H9 (cell line): Measurements from ENCODE around the gene ADSS1. TPM values are rescaled to one million over a fixed set of nuclear protein-coding genes. Genes with fewer than 3 reads are reported as not detected.

Experiments
- DNase-seq: peaks from one replicate; pipeline ENCODE4 v3.0.0-alpha.2; 2017
- H2AFZ ChIP-seq: one replicate; pipeline ENCODE4 v1.6.1; 2013; ENCODE audit warnings: mild to moderate bottlenecking, low read length, control low read depth, moderate library complexity
- H2AK5ac ChIP-seq: 2 replicates; pipeline ENCODE4 v1.6.1; 2013; ENCODE audit warnings: low read length, control low read depth, mixed read lengths; ENCODE audit not compliant: insufficient read length
- H2BK120ac ChIP-seq: one replicate; pipeline ENCODE4 v1.6.1; 2013; ENCODE audit warnings: low read depth, mild to moderate bottlenecking, low read length, control low read depth, inconsistent platforms; ENCODE audit not compliant: poor library complexity, severe bottlenecking
- H2BK12ac ChIP-seq: 2 replicates; pipeline ENCODE4 v1.6.1; 2013; ENCODE audit warnings: low read length, control low read depth, mixed read lengths, low read depth; ENCODE audit not compliant: insufficient read length
- H2BK15ac ChIP-seq: 2 replicates; pipeline ENCODE4 v1.6.1; 2013; ENCODE audit warnings: low read depth, low read length, control low read depth
- H2BK20ac ChIP-seq: one replicate; pipeline ENCODE4 v1.6.1; 2013; ENCODE audit warnings: low read depth, mild to moderate bottlenecking, low read length, control low read depth, inconsistent platforms; ENCODE audit not compliant: poor library complexity, severe bottlenecking
- H2BK5ac ChIP-seq: 2 replicates; pipeline ENCODE4 v1.6.1; 2013; ENCODE audit warnings: low read length, control low read depth, mixed read lengths; ENCODE audit not compliant: insufficient read length
- H3K14ac ChIP-seq: 2 replicates; pipeline ENCODE4 v1.6.1; 2013; ENCODE audit warnings: low read length, control low read depth; ENCODE audit not compliant: insufficient read depth
- H3K18ac ChIP-seq: 2 replicates; pipeline ENCODE4 v1.6.1; 2013; ENCODE audit warnings: low read depth, mild to moderate bottlenecking, mixed read lengths, low read length, control low read depth; ENCODE audit not compliant: insufficient read length
- H3K23ac ChIP-seq: 2 replicates; pipeline ENCODE4 v1.6.1; 2013; ENCODE audit warnings: low read length, control low read depth, mixed read lengths, low read depth; ENCODE audit not compliant: insufficient read length
- H3K23me2 ChIP-seq: 2 replicates; pipeline ENCODE4 v1.6.1; 2013; ENCODE audit warnings: low read depth, mild to moderate bottlenecking, mixed read lengths, low read length, control low read depth; ENCODE audit not compliant: insufficient read length, poor library complexity, severe bottlenecking
- H3K27ac ChIP-seq: 2 replicates; pipeline ENCODE4 v1.5.1; 2013; ENCODE audit warnings: low read length, control low read depth, mixed read lengths, low read depth; ENCODE audit not compliant: insufficient read length
- H3K27me3 ChIP-seq: 2 replicates; pipeline ENCODE4 v1.6.1; 2013; ENCODE audit warnings: low read length, control low read depth, inconsistent platforms; ENCODE audit not compliant: insufficient read depth
- H3K4ac ChIP-seq: 2 replicates; pipeline ENCODE4 v1.6.1; 2013; ENCODE audit warnings: low read depth, mild to moderate bottlenecking, control low read depth, inconsistent platforms, low read length, moderate library complexity
- H3K4me1 ChIP-seq: 2 replicates; pipeline ENCODE4 v1.6.1; 2013; ENCODE audit warnings: low read length, control low read depth, inconsistent platforms; ENCODE audit not compliant: insufficient read depth
- H3K4me2 ChIP-seq: 2 replicates; pipeline ENCODE4 v1.6.1; 2013; ENCODE audit warnings: low read length, control low read depth, mixed read lengths; ENCODE audit not compliant: insufficient read length, insufficient read depth
- H3K56ac ChIP-seq: 2 replicates; pipeline ENCODE4 v1.6.1; 2013; ENCODE audit warnings: low read depth, mild to moderate bottlenecking, mixed read lengths, low read length, control low read depth; ENCODE audit not compliant: insufficient read length
- H3K79me1 ChIP-seq: 2 replicates; pipeline ENCODE4 v1.6.1; 2013; ENCODE audit warnings: low read depth, mild to moderate bottlenecking, moderate library complexity, low read length, control low read depth, inconsistent platforms; ENCODE audit not compliant: insufficient read depth, poor library complexity, severe bottlenecking
- H3K79me2 ChIP-seq: 2 replicates; pipeline ENCODE4 v1.6.1; 2013; ENCODE audit warnings: low read length, control low read depth, inconsistent platforms; ENCODE audit not compliant: insufficient read depth
- H3K9ac ChIP-seq: 2 replicates; pipeline ENCODE4 v1.6.1; 2013; ENCODE audit warnings: low read length, control low read depth, mixed read lengths; ENCODE audit not compliant: insufficient read length; ENCODE audit errors: extremely low read depth
- H3K9me3 ChIP-seq: one replicate; pipeline ENCODE4 v1.6.1; 2013; ENCODE audit warnings: low read depth, low read length, inconsistent platforms; ENCODE audit not compliant: control insufficient read depth
- H3T11ph ChIP-seq: one replicate; pipeline ENCODE4 v1.6.1; 2013; ENCODE audit warnings: mild to moderate bottlenecking, low read length, control low read depth, inconsistent platforms
- H4K20me1 ChIP-seq: one replicate; pipeline ENCODE4 v1.6.1; 2013; ENCODE audit not compliant: control insufficient read depth, insufficient read length, insufficient read depth
- H4K5ac ChIP-seq: 2 replicates; pipeline ENCODE4 v1.6.1; 2013; ENCODE audit warnings: low read depth, mild to moderate bottlenecking, mixed read lengths, low read length, control low read depth; ENCODE audit not compliant: insufficient read length
- H4K8ac ChIP-seq: replicated peaks from 2 replicates; pipeline ENCODE4 v1.6.1; 2013; ENCODE audit warnings: low read length, control low read depth, mixed read lengths, low read depth; ENCODE audit not compliant: insufficient read length
- H4K91ac ChIP-seq: 2 replicates; pipeline ENCODE4 v1.6.1; 2013; ENCODE audit warnings: low read depth, mild to moderate bottlenecking, moderate library complexity, mixed read lengths, low read length, control low read depth; ENCODE audit not compliant: insufficient read length
- H3K27ac Mint-ChIP-seq, 3 experiments: 2 replicates in 2 of 3; 3 replicates in 1 of 3; pipeline ENCODE4 v1.8.0; 2020 to 2021; ENCODE audit warnings: mixed read lengths in 3 of 3, mild to moderate bottlenecking in 1 of 3, moderate library complexity in 1 of 3
- H3K27me3 Mint-ChIP-seq: 2 replicates; pipeline ENCODE4 v1.8.0; 2021; ENCODE audit warnings: low read depth, mild to moderate bottlenecking, moderate library complexity, mixed read lengths
- H3K36me3 Mint-ChIP-seq, 3 experiments: 2 replicates in 2 of 3; 3 replicates in 1 of 3; pipeline ENCODE4 v1.8.0; 2020 to 2021; ENCODE audit warnings: low read depth in 3 of 3, mixed read lengths in 3 of 3; ENCODE audit not compliant: insufficient read depth in 1 of 3
- H3K4me1 Mint-ChIP-seq, 2 experiments: 2 replicates each; pipeline ENCODE4 v1.8.0; 2020; ENCODE audit warnings: mixed read lengths in 2 of 2
- H3K4me3 Mint-ChIP-seq, 2 experiments: 2 replicates in 1 of 2; 3 replicates in 1 of 2; pipeline ENCODE4 v1.8.0; 2020 to 2021; ENCODE audit warnings: mild to moderate bottlenecking in 2 of 2, mixed read lengths in 2 of 2, moderate library complexity in 1 of 2
- H3K9me3 Mint-ChIP-seq, 2 experiments: 2 replicates in 1 of 2; 3 replicates in 1 of 2; pipeline ENCODE4 v1.8.0; 2020; ENCODE audit warnings: mild to moderate bottlenecking in 2 of 2, mixed read lengths in 2 of 2, moderate library complexity in 1 of 2
- WGBS: extraction: QIAGEN DNeasy Blood & Tissue Kit; methylation state at CpG from one replicate; pipeline ENCODE4 v1.1.7; 2013; ENCODE audit warnings: missing lambda C conversion rate, low lambda C conversion rate, mixed read lengths; ENCODE audit not compliant: insufficient read length; ENCODE audit errors: extremely low coverage; 5-methylcytosine and 5-hydroxymethylcytosine counted together
- total RNA-seq: library from RNA; stranded (reverse); gene quantifications from 2 replicates; pipeline ENCODE4 v1.2.1, GENCODE V29; 2021
- TF ChIP-seq, protein P1 (sequence below): fragments of 200-600 bp; sonication (generic); conservative IDR thresholded peaks from 3 replicates; pipeline ENCODE4 v1.8.0; 2021; ENCODE audit warnings: antibody characterized with exemption, mild to moderate bottlenecking

The ADSS1 gene
- total RNA-seq, 1 experiment from 2014 or later, result 8.5 TPM

DNA sequence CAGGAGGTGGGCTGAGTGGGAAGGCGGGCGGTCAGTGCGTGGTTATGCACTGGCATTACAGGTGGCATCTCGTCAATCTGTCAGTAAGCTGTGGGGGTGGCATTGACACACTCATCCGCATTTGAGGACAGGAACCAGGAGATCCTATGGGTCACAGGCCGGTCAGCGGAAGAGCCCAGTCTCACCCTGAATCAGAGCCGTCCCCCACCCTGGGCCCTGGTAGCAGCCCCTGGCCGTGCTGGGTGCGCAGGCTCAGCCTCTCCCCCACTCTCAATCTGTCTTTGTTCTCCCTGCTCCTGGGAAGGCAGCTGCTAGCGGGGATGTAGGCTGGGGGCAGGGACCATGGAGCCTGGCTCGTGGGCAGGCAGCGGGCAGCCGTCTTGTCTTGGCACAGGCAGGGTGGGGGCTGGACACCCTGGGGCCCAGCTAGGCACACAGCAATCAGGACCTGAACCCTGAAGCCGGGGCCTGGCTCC, 29.5 kb upstream of the ADSS1 start:
- no peak overlapping the region for H3K4ac ChIP-seq
- peaks cover 4 to 10% (median 9%) of the 10 kb centered on the region in 3 experiments; a peak in 6 of 7 replicates for H3K36me3 Mint-ChIP-seq
- no peak overlapping the region for H4K8ac ChIP-seq
- no peak overlapping the region for H4K91ac ChIP-seq
- H2BK120ac ChIP-seq, result no peak overlapping the region
- H3K9me3 Mint-ChIP-seq, result no peaks in the 10 kb centered on the region
- no peak overlapping the region for H3K9ac ChIP-seq
- H3T11ph ChIP-seq, result no peak overlapping the region
- H4K20me1 ChIP-seq, result no peaks in the 10 kb centered on the region
- H3K4me1 ChIP-seq, result peaks cover 4% of the 10 kb centered on the region; the same call in 1 of the 2 replicates
- no peak overlapping the region for H3K56ac ChIP-seq
- WGBS, result no CpG with 5 or more reads among the region's 15 CpGs
- H2AK5ac ChIP-seq, result no peak overlapping the region
- H3K27me3 ChIP-seq, result no peaks in the 10 kb centered on the region
- H3K27ac Mint-ChIP-seq, result peak overlapping the region in 1 of 3 experiments; percentile 44; a peak in 1 of 7 replicates
- peaks cover 4% of the 10 kb centered on the region; the same call in 1 of the 2 replicates for H3K79me2 ChIP-seq
- H3K27ac ChIP-seq, result no peak overlapping the region
- peak overlapping the region in 1 of 2 experiments; percentile 17; a peak in 1 of 5 replicates for H3K4me3 Mint-ChIP-seq
- H3K27me3 Mint-ChIP-seq, result no peaks in the 10 kb centered on the region
- no peak overlapping the region for H3K18ac ChIP-seq
- H2BK20ac ChIP-seq, result no peak overlapping the region
- peaks cover 6% of the 10 kb centered on the region for H3K23me2 ChIP-seq
- no peaks in the 10 kb centered on the region for H3K9me3 ChIP-seq
- H3K23ac ChIP-seq, result no peak overlapping the region
- H4K5ac ChIP-seq, result no peak overlapping the region
- H3K4me2 ChIP-seq, result no peak overlapping the region
- no peak overlapping the region for H2BK12ac ChIP-seq
- peak overlapping the region; percentile 53; the same call in 1 of the 2 replicates for H3K14ac ChIP-seq
- H2BK5ac ChIP-seq, result no peak overlapping the region
- H3K4me1 Mint-ChIP-seq, result peaks cover 24 to 40% of the 10 kb centered on the region in 2 experiments
- TF ChIP-seq, protein P1, sequence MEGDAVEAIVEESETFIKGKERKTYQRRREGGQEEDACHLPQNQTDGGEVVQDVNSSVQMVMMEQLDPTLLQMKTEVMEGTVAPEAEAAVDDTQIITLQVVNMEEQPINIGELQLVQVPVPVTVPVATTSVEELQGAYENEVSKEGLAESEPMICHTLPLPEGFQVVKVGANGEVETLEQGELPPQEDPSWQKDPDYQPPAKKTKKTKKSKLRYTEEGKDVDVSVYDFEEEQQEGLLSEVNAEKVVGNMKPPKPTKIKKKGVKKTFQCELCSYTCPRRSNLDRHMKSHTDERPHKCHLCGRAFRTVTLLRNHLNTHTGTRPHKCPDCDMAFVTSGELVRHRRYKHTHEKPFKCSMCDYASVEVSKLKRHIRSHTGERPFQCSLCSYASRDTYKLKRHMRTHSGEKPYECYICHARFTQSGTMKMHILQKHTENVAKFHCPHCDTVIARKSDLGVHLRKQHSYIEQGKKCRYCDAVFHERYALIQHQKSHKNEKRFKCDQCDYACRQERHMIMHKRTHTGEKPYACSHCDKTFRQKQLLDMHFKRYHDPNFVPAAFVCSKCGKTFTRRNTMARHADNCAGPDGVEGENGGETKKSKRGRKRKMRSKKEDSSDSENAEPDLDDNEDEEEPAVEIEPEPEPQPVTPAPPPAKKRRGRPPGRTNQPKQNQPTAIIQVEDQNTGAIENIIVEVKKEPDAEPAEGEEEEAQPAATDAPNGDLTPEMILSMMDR, result no peak
- no peak overlapping the region for H2BK15ac ChIP-seq
- peaks cover 5% of the 10 kb centered on the region for H3K79me1 ChIP-seq
- DNase-seq, result no peak
- no peak overlapping the region for H2AFZ ChIP-seq
